ENCODE data around the gene CLCF1. TPM values are rescaled to one million over a fixed set of nuclear protein-coding genes. Genes with fewer than 3 reads are reported as not detected.

CLCF1 gene
- total and polyA plus RNA-seq, 2 of the 13 experiments (the other 11 are each of a cell fraction or from before 2014, with no cell fraction given): 0.49 to 0.78 TPM

DNA sequence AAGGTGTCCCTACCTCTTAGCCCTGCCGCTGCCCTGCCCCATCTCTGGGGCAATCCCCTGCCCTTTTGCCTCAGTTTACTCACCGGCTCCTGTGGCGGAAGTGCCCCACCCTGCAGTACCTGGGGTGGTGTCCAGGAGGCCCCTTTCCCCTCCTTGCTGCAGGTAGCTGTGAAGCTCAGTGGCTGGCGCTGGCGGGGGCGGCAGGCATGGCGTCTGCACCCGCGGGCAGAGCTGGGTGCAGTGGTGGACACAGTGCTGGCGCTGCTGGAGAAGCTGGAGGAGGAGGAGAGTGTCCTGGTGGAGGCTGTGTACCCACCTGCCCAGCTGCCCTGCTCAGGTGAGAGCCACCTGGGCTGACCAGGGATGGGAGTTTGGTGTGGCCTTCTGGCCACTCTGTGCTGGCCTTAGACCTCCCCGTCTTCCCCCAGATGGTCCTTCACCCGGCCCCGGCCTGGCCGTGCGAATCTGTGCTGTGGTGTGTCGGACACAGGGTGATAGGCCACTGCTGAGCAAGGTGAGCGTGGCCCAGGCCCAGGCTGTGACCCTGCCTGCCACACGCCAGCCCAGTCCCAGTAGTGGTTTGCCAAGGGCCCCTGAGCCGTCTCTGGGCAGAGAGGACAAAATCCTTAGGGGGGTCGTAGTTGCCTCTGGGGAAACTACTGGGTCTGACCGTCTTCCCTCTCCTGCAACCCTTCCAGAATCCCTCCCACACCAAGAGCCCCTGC lies 46.1 kb upstream of the CLCF1 start (continued):
- TF ChIP-seq ZUFSP (CRISPR knock-in tag; IDR thresholded peaks at IDR 0.05; ENCODE audit: borderline replicate concordance) (no peak), SP4 (CRISPR knock-in tag; IDR thresholded peaks at IDR 0.05) (no peak), NFKBIZ (CRISPR knock-in tag; IDR thresholded peaks at IDR 0.05) (no peak), AGO2 (optimal IDR thresholded peaks at IDR 0.05; ENCODE audit: low read depth, low read length) (peak; percentile 13)

- intact Hi-C loops (cut with micrococcal nuclease; ENCODE audit: unreplicated experiment): no loop called here
- Histone ChIP-seq H3K4me2 (ENCODE audit: low read depth, low read length) (no peak overlapping the region), H3K9ac (ENCODE audit: insufficient read depth, low read depth, low read length) (no peak overlapping the region), H3K4me3 (replicated peaks in 1 of 3; ENCODE audit: insufficient read depth in 1 of 3, low read depth in 2 of 3, low read length in 3 of 3) (no peak overlapping the region), H3K27me3 (ENCODE audit: control insufficient read depth in 1 of 2, insufficient read depth in 2 of 2, low read length in 2 of 2) (peaks cover 9 to 47% of the 10 kb centered on the region in 2 experiments; a peak in 4 of 5 replicates), H4K20me1 (ENCODE audit: insufficient read depth, low read length) (no peaks in the 10 kb centered on the region), H2AFZ (ENCODE audit: low read length) (no peak overlapping the region), H3K27ac (ENCODE audit: extremely low read length, insufficient read depth, low read length) (no peak overlapping the region), H3K36me3 (replicated peaks in 1 of 2; ENCODE audit: control insufficient read depth in 1 of 2, insufficient read depth in 2 of 2, low read length in 2 of 2) (no peaks in the 10 kb centered on the region), H3K9me3 (ENCODE audit: low read length) (no peaks in the 10 kb centered on the region), H3K79me2 (ENCODE audit: insufficient read depth, low read length) (no peaks in the 10 kb centered on the region), H3K4me1 (ENCODE audit: insufficient read depth, low read length) (peaks cover 53% of the 10 kb centered on the region)
- POLR2A ChIA-PET: interaction anchor here (0.8 to 7.4 kb wide), 4 partner anchors 9 to 27 kb away, joined by 3 to 78 read pairs (median 4); partner anchors contain the start of genes PPP1CA, RAD9A and TBC1D10C
- DNase-seq (ENCODE audit: low spot score) (no peak), ATAC-seq (no peak), FAIRE-seq (no peak)
- CTCF ChIA-PET (ENCODE audit: low intra/inter-chr PET ratio, low total read pairs): no interaction called here
- TF ChIP-seq, protein P1, sequence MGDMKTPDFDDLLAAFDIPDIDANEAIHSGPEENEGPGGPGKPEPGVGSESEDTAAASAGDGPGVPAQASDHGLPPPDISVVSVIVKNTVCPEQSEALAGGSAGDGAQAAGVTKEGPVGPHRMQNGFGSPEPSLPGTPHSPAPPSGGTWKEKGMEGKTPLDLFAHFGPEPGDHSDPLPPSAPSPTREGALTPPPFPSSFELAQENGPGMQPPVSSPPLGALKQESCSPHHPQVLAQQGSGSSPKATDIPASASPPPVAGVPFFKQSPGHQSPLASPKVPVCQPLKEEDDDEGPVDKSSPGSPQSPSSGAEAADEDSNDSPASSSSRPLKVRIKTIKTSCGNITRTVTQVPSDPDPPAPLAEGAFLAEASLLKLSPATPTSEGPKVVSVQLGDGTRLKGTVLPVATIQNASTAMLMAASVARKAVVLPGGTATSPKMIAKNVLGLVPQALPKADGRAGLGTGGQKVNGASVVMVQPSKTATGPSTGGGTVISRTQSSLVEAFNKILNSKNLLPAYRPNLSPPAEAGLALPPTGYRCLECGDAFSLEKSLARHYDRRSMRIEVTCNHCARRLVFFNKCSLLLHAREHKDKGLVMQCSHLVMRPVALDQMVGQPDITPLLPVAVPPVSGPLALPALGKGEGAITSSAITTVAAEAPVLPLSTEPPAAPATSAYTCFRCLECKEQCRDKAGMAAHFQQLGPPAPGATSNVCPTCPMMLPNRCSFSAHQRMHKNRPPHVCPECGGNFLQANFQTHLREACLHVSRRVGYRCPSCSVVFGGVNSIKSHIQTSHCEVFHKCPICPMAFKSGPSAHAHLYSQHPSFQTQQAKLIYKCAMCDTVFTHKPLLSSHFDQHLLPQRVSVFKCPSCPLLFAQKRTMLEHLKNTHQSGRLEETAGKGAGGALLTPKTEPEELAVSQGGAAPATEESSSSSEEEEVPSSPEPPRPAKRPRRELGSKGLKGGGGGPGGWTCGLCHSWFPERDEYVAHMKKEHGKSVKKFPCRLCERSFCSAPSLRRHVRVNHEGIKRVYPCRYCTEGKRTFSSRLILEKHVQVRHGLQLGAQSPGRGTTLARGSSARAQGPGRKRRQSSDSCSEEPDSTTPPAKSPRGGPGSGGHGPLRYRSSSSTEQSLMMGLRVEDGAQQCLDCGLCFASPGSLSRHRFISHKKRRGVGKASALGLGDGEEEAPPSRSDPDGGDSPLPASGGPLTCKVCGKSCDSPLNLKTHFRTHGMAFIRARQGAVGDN (CRISPR knock-in tag; IDR thresholded peaks at IDR 0.05): 0 out of 2 replicates have a peak, but pooled peaks have one; percentile 15
- TF ChIP-seq GMEB2 (CRISPR knock-in tag; IDR thresholded peaks at IDR 0.05; ENCODE audit: low read depth): no peak
- BruUV-seq (replicated peaks): no TSS peak
- 56% methylated on average over 14 of the region's 26 CpGs for WGBS (ENCODE audit: low lambda C conversion rate)
- in situ Hi-C loops (cut with HindIII; ENCODE audit: extremely low pct_ligation_motif_present, low pct_unique_long_range_greater_than_20kb): no loop called here
Observed at GRCh38 chr11:67418476-67419281, 45.3 kb upstream of the CLCF1 start.

All from HepG2 (cell line).